Testis (tissue), 3 donors: ENCODE results near the gene LRRC1. TPM values are rescaled to one million over a fixed set of nuclear protein-coding genes. Genes with fewer than 3 reads are reported as not detected.

Source experiments
- DNase-seq: peaks from one replicate; pipeline ENCODE4 v3.0.0-alpha.2; 2019
- H3K27ac ChIP-seq, 2 donors: fragments of 200-600 bp; sonication (generic); one replicate each; pipeline ENCODE4 v1.5.1; 2019
- H3K27me3 ChIP-seq: fragments of 200-600 bp; sonication (generic); one replicate; pipeline ENCODE4 v1.5.1; 2019
- H3K36me3 ChIP-seq: fragments of 200-600 bp; sonication (generic); one replicate; pipeline ENCODE4 v1.5.1; 2017; ENCODE audit warnings: low read depth; ENCODE audit errors: missing control alignments
- H3K4me1 ChIP-seq: fragments of 200-600 bp; sonication (generic); one replicate; pipeline ENCODE4 v1.5.1; 2019
- H3K4me3 ChIP-seq, 2 donors: fragments of 200-600 bp; sonication (generic); one replicate each; pipeline ENCODE4 v1.5.1; 2017 to 2019
- H3K9me3 ChIP-seq: fragments of 200-600 bp; sonication (generic); one replicate; pipeline ENCODE4 v1.5.1; 2017
- CTCF ChIP-seq, 3 experiments: fragments of 450-650 bp in 2 of 3; fragments of 200-600 bp in 1 of 3; sonication (generic) in 1 of 3; IDR thresholded peaks; one replicate each; pipeline ENCODE4 v1.5.1; 2016 to 2019; ENCODE audit warnings: antibody characterized with exemption in 3 of 3, mild to moderate bottlenecking in 2 of 3, moderate library complexity in 1 of 3
- POLR2A ChIP-seq: fragments of 450-650 bp; IDR thresholded peaks from one replicate; pipeline ENCODE4 v1.6.1; 2017; ENCODE audit warnings: antibody characterized with exemption, mild to moderate bottlenecking, moderate library complexity
- WGBS, 2 donors: methylation state at CpG; one replicate each; pipeline ENCODE4 v1.1.5; 2018; 5-methylcytosine and 5-hydroxymethylcytosine counted together
- intact Hi-C: fragments of 100-400 bp; cut with DNase I; formaldehyde crosslinking; loops from one replicate; pipeline ENCODE4 v1.15.1; 2023; ENCODE audit warnings: low total_unique reads
- polyA plus RNA-seq: library from polyadenylated mRNA; stranded (reverse); fragments of 350-450 nt; fragmentation: Illumina TruSeq; extraction: RNeasy Lipid Tissue Mini Kit (QIAGEN cat#74804); gene quantifications from one replicate; pipeline ENCODE4 v1.2.3, GENCODE V29; 2014; ENCODE audit warnings: low read depth, low replicate concordance; ENCODE audit not compliant: insufficient read depth
- total RNA-seq, 2 donors: library from RNA; depleted of rRNA; stranded (reverse); fragments of >200 nt; gene quantifications; one replicate each; pipeline ENCODE4 v1.2.3, GENCODE V29; 2016

The LRRC1 gene
- total and polyA plus RNA-seq, 3 donors from 2014 or later: 29.5 to 36.5 (median 34.1) TPM

DNA sequence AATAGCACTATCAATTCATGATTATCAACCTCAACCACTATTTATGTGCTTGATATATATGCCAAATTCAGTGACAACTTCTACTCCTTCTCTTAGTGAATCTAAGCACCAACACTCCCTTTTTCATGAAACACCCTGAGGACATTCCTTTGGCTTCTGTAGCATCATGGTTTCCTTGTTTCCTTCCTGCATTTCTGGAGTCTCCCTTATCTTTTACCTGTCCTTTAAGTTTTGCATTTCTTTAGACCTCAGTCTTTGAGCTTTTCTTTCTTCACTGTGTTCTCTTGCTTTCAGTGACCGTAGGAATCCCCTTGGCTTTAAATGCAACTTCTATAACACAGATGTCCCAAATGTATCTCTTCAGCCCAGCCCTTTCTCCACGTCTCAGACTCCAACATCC is 172.6 kb downstream of the LRRC1 start:
- no peaks in the 10 kb centered on the region for H3K4me1 ChIP-seq
- H3K27me3 ChIP-seq: no peaks in the 10 kb centered on the region
- H3K36me3 ChIP-seq: no peaks in the 10 kb centered on the region
- DNase-seq: no peak
- 75 to 85% methylated on average over 2 of the region's 2 CpGs for WGBS, 2 donors
- TF ChIP-seq CTCF (IDR thresholded peaks at IDR 0.05): no peak
- no peak for TF ChIP-seq POLR2A
- intact Hi-C loops: no loop called here
- no peak overlapping the region for H3K4me3 ChIP-seq
- H3K27ac ChIP-seq: no peak overlapping the region
- no peaks in the 10 kb centered on the region for H3K9me3 ChIP-seq

Other genes starting within 250 kb of the LRRC1 start
- gene GCLC, start 249.9 kb upstream of the LRRC1 start, total RNA-seq: 10 to 100 TPM; 37.6 to 44.4 TPM
- 20.1 TPM for gene GCLC, start 249.9 kb upstream of the LRRC1 start, polyA plus RNA-seq
- 1 to 10 TPM; 1.4 to 2.0 TPM for gene KLHL31, start 129.2 kb upstream of the LRRC1 start, total RNA-seq
- gene KLHL31, start 129.2 kb upstream of the LRRC1 start, polyA plus RNA-seq: 0.46 TPM